ENCODE measurements around the gene GEMIN5. TPM values are rescaled to one million over a fixed set of nuclear protein-coding genes. Genes with fewer than 3 reads are reported as not detected.

GEMIN5 gene
- total RNA-seq, 1 experiment from 2014 or later: 30.5 TPM

- Mint-ChIP-seq H3K4me3 (ENCODE audit: low read depth, unreplicated experiment) (no peak overlapping the region), H3K4me1 (ENCODE audit: low read depth, unreplicated experiment) (no peaks in the 10 kb centered on the region), H3K36me3 (ENCODE audit: insufficient read depth, unreplicated experiment) (peaks cover 4% of the 10 kb centered on the region), H3K27me3 (ENCODE audit: unreplicated experiment) (no peaks in the 10 kb centered on the region), H3K27ac (ENCODE audit: unreplicated experiment) (no peak overlapping the region), H3K9me3 (ENCODE audit: low read depth, unreplicated experiment) (no peaks in the 10 kb centered on the region)
- BruUV-seq (replicated peaks): no TSS peak
- no peak for TF ChIP-seq CTCF (IDR thresholded peaks at IDR 0.05; ENCODE audit: unreplicated experiment)
- no peak for DNase-seq
- intact Hi-C loops (cut with micrococcal nuclease; ENCODE audit: unreplicated experiment): no loop called here
- CTCF ChIA-PET: interaction anchor here (1.3 kb wide), 1 partner anchor 12 kb away, joined by 4 read pairs; no protein-coding TSS in a partner anchor
Observed at GRCh38 chr5:154842689-154843530, 95.1 kb downstream of the GEMIN5 start.

DNA sequence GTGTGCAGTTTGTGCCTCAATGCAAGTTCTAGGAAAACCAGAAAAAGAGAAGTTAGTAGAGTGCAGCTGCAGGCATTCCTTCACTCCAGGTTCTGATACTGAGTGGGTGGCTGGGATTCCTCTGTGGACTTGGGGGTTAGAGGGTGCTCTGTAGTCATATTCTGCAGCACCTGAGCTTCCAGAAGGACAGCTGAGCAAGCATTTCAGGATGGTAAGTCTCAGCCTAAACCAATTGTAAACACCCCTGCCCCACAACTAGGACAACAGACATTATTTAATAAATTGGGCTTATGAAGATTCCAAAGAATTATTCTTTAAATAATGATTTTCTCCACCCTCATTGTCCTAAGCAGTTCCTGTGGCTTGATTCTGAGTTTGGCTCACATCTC is 96.7 kb downstream of the GEMIN5 start:
- intact Hi-C loops (cut with micrococcal nuclease; ENCODE audit: unreplicated experiment): no loop called here
- H3K36me3 Mint-ChIP-seq (ENCODE audit: insufficient read depth, unreplicated experiment): no peaks in the 10 kb centered on the region
- no peaks in the 10 kb centered on the region for H3K27me3 Mint-ChIP-seq (ENCODE audit: unreplicated experiment)
- no TSS peak for BruUV-seq (replicated peaks)
- no peak overlapping the region for H3K27ac Mint-ChIP-seq (ENCODE audit: unreplicated experiment)
- no peak for DNase-seq
- no peak for TF ChIP-seq CTCF (IDR thresholded peaks at IDR 0.05; ENCODE audit: unreplicated experiment)
- peaks cover 9% of the 10 kb centered on the region for H3K4me1 Mint-ChIP-seq (ENCODE audit: low read depth, unreplicated experiment)
- H3K9me3 Mint-ChIP-seq (ENCODE audit: low read depth, unreplicated experiment): no peaks in the 10 kb centered on the region
- no peak overlapping the region for H3K4me3 Mint-ChIP-seq (ENCODE audit: low read depth, unreplicated experiment)
- CTCF ChIA-PET: no interaction called here

DNA sequence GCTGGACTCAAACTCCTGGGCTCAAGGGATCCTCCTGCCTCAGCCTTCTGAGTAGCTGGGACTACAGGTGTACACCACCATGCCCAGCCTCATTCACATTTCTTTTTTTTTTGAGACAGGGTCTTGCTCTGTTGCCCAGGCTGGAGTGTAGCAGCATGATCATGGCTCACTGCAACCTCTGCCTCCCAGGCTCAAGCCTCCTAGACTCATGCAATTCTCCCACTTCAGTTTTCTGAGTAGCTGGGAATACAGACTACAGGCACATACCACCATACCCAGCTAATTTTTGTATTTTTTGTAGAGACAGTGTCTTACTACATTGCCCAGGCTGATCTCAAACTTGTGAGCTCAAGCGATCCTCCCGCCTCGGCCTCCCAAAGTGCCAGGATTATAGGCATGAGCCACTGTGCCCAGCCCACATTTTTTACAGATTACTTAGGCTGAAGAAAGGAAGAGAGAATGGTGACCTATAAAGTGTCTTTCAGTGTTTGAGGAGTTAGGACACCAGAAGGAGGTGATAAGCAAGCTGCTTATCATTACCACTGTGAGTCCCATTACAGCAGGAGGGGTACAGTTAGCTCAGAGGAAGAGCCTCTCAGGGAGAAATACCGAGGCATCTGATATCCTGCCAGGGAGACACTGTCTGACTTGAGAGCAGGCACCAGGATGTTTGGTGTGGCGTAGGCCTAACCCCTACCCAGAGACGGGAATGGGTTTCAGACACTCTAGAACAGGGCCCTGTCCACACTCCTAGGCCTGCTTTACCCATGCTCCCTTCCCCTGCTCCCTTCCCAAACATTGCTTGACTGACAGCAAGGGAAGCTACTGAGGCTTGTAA is 97.4 kb downstream of the GEMIN5 start:
- no peak overlapping the region for H3K27ac Mint-ChIP-seq (ENCODE audit: unreplicated experiment)

More for the DNA sequence above, 97.4 kb downstream of the GEMIN5 start:
- BruUV-seq (replicated peaks): no TSS peak
- peaks cover 11% of the 10 kb centered on the region for H3K4me1 Mint-ChIP-seq (ENCODE audit: low read depth, unreplicated experiment)
- H3K36me3 Mint-ChIP-seq (ENCODE audit: insufficient read depth, unreplicated experiment): peaks cover under 1% of the 10 kb centered on the region
- no peaks in the 10 kb centered on the region for H3K9me3 Mint-ChIP-seq (ENCODE audit: low read depth, unreplicated experiment)
- no peaks in the 10 kb centered on the region for H3K27me3 Mint-ChIP-seq (ENCODE audit: unreplicated experiment)
- no peak overlapping the region for H3K4me3 Mint-ChIP-seq (ENCODE audit: low read depth, unreplicated experiment)
- intact Hi-C loops (cut with micrococcal nuclease; ENCODE audit: unreplicated experiment): no loop called here
- CTCF ChIA-PET: no interaction called here
- DNase-seq: no peak
- TF ChIP-seq CTCF (IDR thresholded peaks at IDR 0.05; ENCODE audit: unreplicated experiment): no peak

Other genes with a start within 250 kb of the GEMIN5 start
- gene LARP1, start 182.8 kb downstream of the GEMIN5 start, total RNA-seq (2022): 317 and 339 TPM in 2 replicates
- not detected in 2 replicates for gene FAXDC2, start 87.6 kb downstream of the GEMIN5 start, total RNA-seq (2022)
- 57.3 and 63.0 TPM in 2 replicates for gene CNOT8, start 79.6 kb downstream of the GEMIN5 start, total RNA-seq (2022)
- 73.8 and 80.6 TPM in 2 replicates for gene MRPL22, start 2.9 kb upstream of the GEMIN5 start, total RNA-seq (2022)
- gene KIF4B, start 75.5 kb upstream of the GEMIN5 start, total RNA-seq (2022): not detected in 2 replicates